K562 (cell line): ENCODE measurements around the gene POLD2. TPM values are rescaled to one million over a fixed set of nuclear protein-coding genes. Genes with fewer than 3 reads are reported as not detected.

Source experiments
- ARNT ChIP-seq, 2 experiments: fragments of 450-650 bp; IDR thresholded peaks; 2 replicates each; pipeline ENCODE4 v1.6.1; 2016; ENCODE audit warnings: mild to moderate bottlenecking in 1 of 2
- HDAC1 ChIP-seq, 2 experiments: fragments of 450-650 bp; IDR thresholded peaks; 2 replicates each; pipeline ENCODE4 v1.6.1; 2016 to 2017; ENCODE audit warnings: inconsistent platforms in 1 of 2, mild to moderate bottlenecking in 1 of 2, moderate library complexity in 1 of 2
- HNRNPUL1 ChIP-seq: fragments of 200-400 bp; formaldehyde crosslinking; IDR thresholded peaks from 2 replicates; pipeline ENCODE4 v1.6.1; 2017; ENCODE audit warnings: low read length
- KDM1A ChIP-seq, 2 experiments: fragments of 450-650 bp; IDR thresholded peaks; 2 replicates each; pipeline ENCODE4 v1.6.1; 2016; ENCODE audit warnings: mild to moderate bottlenecking in 2 of 2
- KDM5B ChIP-seq: fragments of 200-600 bp; sonication (generic); IDR thresholded peaks from 2 replicates; pipeline ENCODE4 v1.6.1; 2012; ENCODE audit warnings: low read depth, mild to moderate bottlenecking, moderate library complexity, low read length, control low read depth, inconsistent platforms; ENCODE audit not compliant: insufficient replicate concordance
- MYBL2 ChIP-seq, 2 experiments: fragments of 450-650 bp in 1 of 2; sonication (generic) in 1 of 2; formaldehyde crosslinking in 1 of 2; IDR thresholded peaks; 2 replicates each; pipeline versions ENCODE4 v1.6.1 to v1.8.1; 2017 to 2022; ENCODE audit warnings: borderline replicate concordance in 1 of 2, inconsistent platforms in 1 of 2, low read depth in 1 of 2, mild to moderate bottlenecking in 1 of 2, missing genetic modification reagents in 1 of 2, moderate library complexity in 1 of 2
- NR2C2 ChIP-seq, 2 experiments: fragments of 200-800 bp in 1 of 2; sonication (Bioruptor generic) in 1 of 2; sonication (generic) in 1 of 2; formaldehyde crosslinking in 1 of 2; IDR thresholded peaks; 2 replicates each; pipeline versions ENCODE4 v1.6.1 to v1.8.0; 2016 to 2022; ENCODE audit warnings: mild to moderate bottlenecking in 1 of 2, missing compliant biosample characterization in 1 of 2, missing genetic modification characterization in 1 of 2, missing genetic modification reagents in 1 of 2
- POLR2AphosphoS2 ChIP-seq: IDR thresholded peaks from 2 replicates; pipeline ENCODE4 v1.6.1; 2012; ENCODE audit warnings: low read length, improper control_type of control experiment
- RCOR1 ChIP-seq, 2 experiments: IDR thresholded peaks; 2 replicates each; pipeline ENCODE4 v1.6.1; 2012; ENCODE audit warnings: low read depth in 2 of 2, low read length in 2 of 2, borderline replicate concordance in 1 of 2, improper control_type of control experiment in 1 of 2
- RFX1 ChIP-seq: fragments of 450-650 bp; IDR thresholded peaks from 2 replicates; pipeline ENCODE4 v1.6.1; 2016; ENCODE audit warnings: mild to moderate bottlenecking, moderate library complexity
- RFX5 ChIP-seq: IDR thresholded peaks from 2 replicates; pipeline ENCODE4 v1.6.1; 2011; ENCODE audit warnings: low read depth, mild to moderate bottlenecking, improper control_type of control experiment, low read length
- TEAD4 ChIP-seq, 2 experiments: sonication (generic) in 1 of 2; formaldehyde crosslinking in 1 of 2; IDR thresholded peaks; 2 replicates each; pipeline versions ENCODE4 v1.6.1 to v1.8.0; 2012 to 2022; ENCODE audit warnings: borderline replicate concordance in 1 of 2, inconsistent platforms in 1 of 2, low read length in 1 of 2, mild to moderate bottlenecking in 1 of 2, missing genetic modification reagents in 1 of 2
- ZBED1 ChIP-seq: IDR thresholded peaks from 2 replicates; pipeline ENCODE4 v1.6.1; 2014
- polyA plus RNA-seq, 8 experiments: library from polyadenylated mRNA; depleted of rRNA in 4 of 8; stranded (reverse) in 5 of 8; unstranded in 3 of 8; fragments of >200 nt; fragmentation: Nextera tagmentation in 2 of 8; fragmentation: Illumina TruSeq in 1 of 8; extraction: Ambion mirVana in 2 of 8; extraction: Trizol in 1 of 8; gene quantifications; 2 replicates each; pipeline versions ENCODE4 v1.2.1 to v1.2.3, GENCODE V29; 2011 to 2014; ENCODE audit warnings: inconsistent platforms in 1 of 8, missing spikeins in 1 of 8
- total RNA-seq, 7 experiments: library from RNA; depleted of rRNA in 6 of 7; stranded (reverse); fragments of >200 nt in 6 of 7; fragmentation: Illumina TruSeq in 2 of 7; extraction: Trizol in 2 of 7; gene quantifications; 2 replicates each; pipeline versions ENCODE4 v1.2.1 to v1.2.3, GENCODE V29; 2011 to 2021; ENCODE audit warnings: low replicate concordance in 1 of 7
- TF ChIP-seq, protein P1 (sequence below): fragments of 250-450 bp; sonication (Bioruptor Pico); IDR thresholded peaks from 2 replicates; pipeline ENCODE4 v1.8.0; 2022; ENCODE audit warnings: moderate library complexity, mild to moderate bottlenecking, inconsistent platforms

Gene POLD2
- total and polyA plus RNA-seq, 9 of the 15 experiments (the other 6 are each of a cell fraction or from before 2014, with no cell fraction given), result 29.7 to 259 (median 225) TPM

- TF ChIP-seq, protein P1, sequence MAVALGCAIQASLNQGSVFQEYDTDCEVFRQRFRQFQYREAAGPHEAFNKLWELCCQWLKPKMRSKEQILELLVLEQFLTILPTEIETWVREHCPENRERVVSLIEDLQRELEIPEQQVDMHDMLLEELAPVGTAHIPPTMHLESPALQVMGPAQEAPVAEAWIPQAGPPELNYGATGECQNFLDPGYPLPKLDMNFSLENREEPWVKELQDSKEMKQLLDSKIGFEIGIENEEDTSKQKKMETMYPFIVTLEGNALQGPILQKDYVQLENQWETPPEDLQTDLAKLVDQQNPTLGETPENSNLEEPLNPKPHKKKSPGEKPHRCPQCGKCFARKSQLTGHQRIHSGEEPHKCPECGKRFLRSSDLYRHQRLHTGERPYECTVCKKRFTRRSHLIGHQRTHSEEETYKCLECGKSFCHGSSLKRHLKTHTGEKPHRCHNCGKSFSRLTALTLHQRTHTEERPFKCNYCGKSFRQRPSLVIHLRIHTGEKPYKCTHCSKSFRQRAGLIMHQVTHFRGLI (CRISPR knock-in tag), result no peak
- no peak for TF ChIP-seq ARNT (IDR thresholded peaks at IDR 0.05)
- TF ChIP-seq HNRNPUL1, result no peak
- peak; percentile 49; the same call in 1 of the 2 replicates for TF ChIP-seq TEAD4 (IDR thresholded peaks at IDR 0.05; ENCODE audit: low read length)
- no peak for TF ChIP-seq TEAD4 (CRISPR knock-in tag; IDR thresholded peaks at IDR 0.05; ENCODE audit: borderline replicate concordance)
- no peak for TF ChIP-seq ZBED1
- TF ChIP-seq POLR2AphosphoS2, result no peak
- peak in 1 of 2 experiments; percentile 64; a peak in 1 of 4 replicates for TF ChIP-seq RCOR1 (IDR thresholded peaks at IDR 0.05; ENCODE audit: borderline replicate concordance in 1 of 2, low read depth in 2 of 2, low read length in 2 of 2)
- TF ChIP-seq HDAC1 (IDR thresholded peaks at IDR 0.05), result no peak
- no peak for TF ChIP-seq NR2C2 (CRISPR knock-in tag; IDR thresholded peaks at IDR 0.05)
- no peak for TF ChIP-seq NR2C2 (tag; IDR thresholded peaks at IDR 0.05)
- TF ChIP-seq RFX1, result no peak
- TF ChIP-seq KDM1A (IDR thresholded peaks at IDR 0.05), result peak in 1 of 2 experiments; percentile 39; a peak in 1 of 4 replicates
- TF ChIP-seq KDM5B, result no peak
- TF ChIP-seq RFX5, result no peak
- no peak for TF ChIP-seq MYBL2 (IDR thresholded peaks at IDR 0.05; ENCODE audit: low read depth)
- no peak for TF ChIP-seq MYBL2 (CRISPR knock-in tag; IDR thresholded peaks at IDR 0.05; ENCODE audit: borderline replicate concordance)
- TF ChIP-seq, all 486 proteins: peak for 13
Observed at GRCh38 chr7:44067064-44067951, 56.0 kb downstream of the POLD2 start (continued).
